SU-DHL-6 (cell line): ENCODE data around the gene CLSTN2.

Experiments
- H2AFZ ChIP-seq: fragments of 200-600 bp; sonication (generic); 2 replicates; pipeline ENCODE4 v1.6.1; 2014; ENCODE audit warnings: low read depth, mild to moderate bottlenecking, moderate library complexity, mixed read lengths, antibody characterized with exemption, low read length; ENCODE audit not compliant: severe bottlenecking
- H3F3A ChIP-seq: fragments of 200-600 bp; shearing (Covaris generic); 2 replicates; pipeline ENCODE4 v1.6.0; 2016; ENCODE audit warnings: antibody characterized with exemption, mild to moderate bottlenecking; ENCODE audit not compliant: insufficient read depth
- H3K27ac ChIP-seq: fragments of 200-600 bp; sonication (generic); 2 replicates; pipeline ENCODE4 v1.5.1; 2016; ENCODE audit warnings: low read depth, mild to moderate bottlenecking, low read length, moderate library complexity, mixed read lengths
- H3K27me3 ChIP-seq: fragments of 200-600 bp; sonication (generic), shearing (Covaris generic); 2 replicates; pipeline ENCODE4 v1.6.0; 2014; ENCODE audit warnings: mild to moderate bottlenecking, low read length
- H3K36me3 ChIP-seq: fragments of 200-600 bp; sonication (generic); 2 replicates; pipeline ENCODE4 v1.6.1; 2014; ENCODE audit warnings: mild to moderate bottlenecking, low read length, mixed read lengths
- H3K4me2 ChIP-seq: fragments of 300-600, 200-600 bp; shearing (Covaris generic), sonication (generic); 2 replicates; pipeline ENCODE4 v1.6.0; 2014; ENCODE audit warnings: low read length, low read depth, mild to moderate bottlenecking; ENCODE audit not compliant: poor library complexity, severe bottlenecking
- H3K4me3 ChIP-seq: fragments of 200-600 bp; sonication (generic); 2 replicates; pipeline ENCODE4 v1.5.1; 2014; ENCODE audit warnings: antibody characterized with exemption, low read length, mild to moderate bottlenecking, mixed read lengths; ENCODE audit not compliant: insufficient read depth, poor library complexity, severe bottlenecking
- H3K79me2 ChIP-seq: fragments of 200-600 bp; sonication (generic); 2 replicates; pipeline ENCODE4 v1.6.1; 2014; ENCODE audit warnings: mild to moderate bottlenecking, low read length, moderate library complexity; ENCODE audit not compliant: insufficient read depth
- H3K9ac ChIP-seq: fragments of 200-600 bp; sonication (generic); 2 replicates; pipeline ENCODE4 v1.7.0; 2014; ENCODE audit warnings: mild to moderate bottlenecking, low read length
- H3K9me2 ChIP-seq: fragments of 200-600 bp; sonication (generic); replicated peaks from 2 replicates; pipeline ENCODE4 v1.6.1; 2014; ENCODE audit warnings: low read length; ENCODE audit not compliant: insufficient read depth
- H3K9me3 ChIP-seq: fragments of 200-600 bp; sonication (generic); 2 replicates; pipeline ENCODE4 v1.6.1; 2014; ENCODE audit warnings: low read length, mixed read lengths; ENCODE audit not compliant: insufficient read depth
- H4K20me1 ChIP-seq: fragments of 200-600 bp; sonication (generic); 2 replicates; pipeline ENCODE4 v1.6.1; 2014; ENCODE audit warnings: low read depth, mild to moderate bottlenecking, antibody characterized with exemption, low read length, moderate library complexity, mixed read lengths
- CTCF ChIP-seq: fragments of 200-600 bp; sonication (generic); IDR thresholded peaks from one replicate; pipeline ENCODE4 v1.5.1; 2017; ENCODE audit warnings: antibody characterized with exemption, mild to moderate bottlenecking, low read length, moderate library complexity; ENCODE audit not compliant: insufficient read depth, poor library complexity, severe bottlenecking
- EZH2phosphoT487 ChIP-seq: fragments of 200-600 bp; sonication (generic), shearing (Covaris generic); conservative IDR thresholded peaks from 2 replicates; pipeline ENCODE4 v1.6.1; 2018; ENCODE audit warnings: mild to moderate bottlenecking, antibody characterized with exemption, low read length, moderate library complexity, mixed read lengths

The CLSTN2 gene

GRCh38 chr3:140316868-140317400 is 381.9 kb downstream of the CLSTN2 start:
- Histone ChIP-seq H3K27me3 (no peaks in the 10 kb centered on the region), H3F3A (no peaks in the 10 kb centered on the region), H3K4me2 (no peak overlapping the region), H3K9ac (no peak overlapping the region), H3K36me3 (no peaks in the 10 kb centered on the region), H3K9me2 (no peaks in the 10 kb centered on the region), H4K20me1 (no peaks in the 10 kb centered on the region), H3K9me3 (no peaks in the 10 kb centered on the region), H3K4me3 (no peak overlapping the region), H2AFZ (no peak overlapping the region), H3K27ac (no peak overlapping the region), H3K79me2 (no peaks in the 10 kb centered on the region)
- TF ChIP-seq EZH2phosphoT487 (no peak), CTCF (no peak)

- Histone ChIP-seq H4K20me1 (no peaks in the 10 kb centered on the region), H3K4me2 (no peak overlapping the region), H3F3A (no peaks in the 10 kb centered on the region), H2AFZ (no peak overlapping the region), H3K27ac (no peak overlapping the region), H3K79me2 (no peaks in the 10 kb centered on the region), H3K27me3 (no peaks in the 10 kb centered on the region), H3K9me3 (no peaks in the 10 kb centered on the region), H3K4me3 (no peak overlapping the region), H3K9ac (no peak overlapping the region), H3K9me2 (no peaks in the 10 kb centered on the region), H3K36me3 (no peaks in the 10 kb centered on the region)
- no peak for TF ChIP-seq CTCF
- no peak for TF ChIP-seq EZH2phosphoT487
These were observed 384.8 kb downstream of the CLSTN2 start for GRCh38 chr3:140319739-140320138.

GRCh38 chr3:140323561-140323960 is 388.6 kb downstream of the CLSTN2 start:
- Histone ChIP-seq H3K27ac (no peak overlapping the region), H3K36me3 (no peaks in the 10 kb centered on the region), H4K20me1 (no peaks in the 10 kb centered on the region), H3F3A (no peaks in the 10 kb centered on the region), H3K4me3 (no peak overlapping the region), H3K4me2 (no peak overlapping the region), H3K9ac (no peak overlapping the region), H3K9me3 (no peaks in the 10 kb centered on the region), H3K79me2 (no peaks in the 10 kb centered on the region), H3K27me3 (no peaks in the 10 kb centered on the region), H2AFZ (no peak overlapping the region), H3K9me2 (no peaks in the 10 kb centered on the region)
- TF ChIP-seq EZH2phosphoT487 (no peak), CTCF (no peak)
